Measurements from ENCODE around the gene CEACAM19.
"Not testable (repeated sequence)": the region's sequence is repeated elsewhere in the genome, so short reads cannot be mapped to it uniquely, and the experiment has no call there.

CEACAM19 gene

GRCh38 chr19:44703336-44704078, 32.2 kb downstream of the CEACAM19 start:
- no peak for DNase-seq

- DNase-seq = no peak
Measured at GRCh38 chr19:44704982-44705381, 33.7 kb downstream of the CEACAM19 start.

GRCh38 chr19:44705502-44706010, 34.3 kb downstream of the CEACAM19 start:
- no peak for DNase-seq

GRCh38 chr19:44706506-44707236, 35.4 kb downstream of the CEACAM19 start:
- no peak for DNase-seq

GRCh38 chr19:44707794-44708193, 36.5 kb downstream of the CEACAM19 start:
- no peak for DNase-seq

- no peak for DNase-seq
Measured at GRCh38 chr19:44708940-44709339, 37.7 kb downstream of the CEACAM19 start.

GRCh38 chr19:44709434-44710266, 38.4 kb downstream of the CEACAM19 start:
- not testable (repeated sequence) for DNase-seq

- no peak for DNase-seq
Measured at GRCh38 chr19:44710483-44710882, 39.2 kb downstream of the CEACAM19 start.

GRCh38 chr19:44712864-44713515, 41.7 kb downstream of the CEACAM19 start:
- no peak for DNase-seq

- no peak for DNase-seq
Measured at GRCh38 chr19:44714597-44715169, 43.4 kb downstream of the CEACAM19 start.

- DNase-seq = no peak
Measured at GRCh38 chr19:44717603-44718002, 46.3 kb downstream of the CEACAM19 start.

- no peak for DNase-seq
Measured at GRCh38 chr19:44718441-44719261, 47.4 kb downstream of the CEACAM19 start.

GRCh38 chr19:44719262-44719701, 48.0 kb downstream of the CEACAM19 start:
- DNase-seq = no peak

GRCh38 chr19:44720396-44720795, 49.1 kb downstream of the CEACAM19 start:
- not testable (repeated sequence) for DNase-seq

GRCh38 chr19:44720945-44721344, 49.7 kb downstream of the CEACAM19 start:
- no peak for DNase-seq

GRCh38 chr19:44721369-44721768, 50.1 kb downstream of the CEACAM19 start:
- DNase-seq = not testable (repeated sequence)

- peak in 1 of 2 experiments; percentile 27 for DNase-seq
Measured at GRCh38 chr19:44722131-44723121, 51.1 kb downstream of the CEACAM19 start.

- no peak for DNase-seq
Measured at GRCh38 chr19:44723299-44723951, 52.1 kb downstream of the CEACAM19 start.

- DNase-seq = peak; percentile 87 to 90
Measured at GRCh38 chr19:44723952-44724319, 52.7 kb downstream of the CEACAM19 start.
